CD4-positive, alpha-beta T cell treated with Interleukin-15 for 4 hours (primary cell): ENCODE measurements around the gene IP6K3.

Experiments used
- DNase-seq: peaks from one replicate; pipeline ENCODE4 v3.0.0-alpha.2; 2020; ENCODE audit warnings: low spot score

The IP6K3 gene

GRCh38 chr6:33759887-33760629, 13.4 kb upstream of the IP6K3 start:
- no peak for DNase-seq

- DNase-seq: no peak
Measured at GRCh38 chr6:33758815-33759216, 12.1 kb upstream of the IP6K3 start.

GRCh38 chr6:33757906-33758305, 11.2 kb upstream of the IP6K3 start:
- DNase-seq: no peak

- DNase-seq: no peak
Measured at GRCh38 chr6:33757113-33757512, 10.4 kb upstream of the IP6K3 start.

- DNase-seq: no peak
Measured at GRCh38 chr6:33756211-33756954, 9.7 kb upstream of the IP6K3 start.

GRCh38 chr6:33755070-33755869, 8.6 kb upstream of the IP6K3 start:
- DNase-seq: no peak

- DNase-seq: no peak
Measured at GRCh38 chr6:33754222-33754621, 7.5 kb upstream of the IP6K3 start.

GRCh38 chr6:33752646-33753015, 5.9 kb upstream of the IP6K3 start:
- no peak for DNase-seq

- no peak for DNase-seq
Measured at GRCh38 chr6:33751771-33752645, 5.3 kb upstream of the IP6K3 start.

- DNase-seq: no peak
Measured at GRCh38 chr6:33750244-33750991, 3.7 kb upstream of the IP6K3 start.

GRCh38 chr6:33749401-33749800, 2.7 kb upstream of the IP6K3 start:
- no peak for DNase-seq

- no peak for DNase-seq
Measured at GRCh38 chr6:33748841-33749240, 2.1 kb upstream of the IP6K3 start.

GRCh38 chr6:33747823-33748222, 1.1 kb upstream of the IP6K3 start:
- no peak for DNase-seq

GRCh38 chr6:33746036-33746600, 587 bp downstream of the IP6K3 start:
- no peak for DNase-seq

GRCh38 chr6:33745548-33745947, 1.2 kb downstream of the IP6K3 start:
- no peak for DNase-seq

GRCh38 chr6:33744895-33745546, 1.7 kb downstream of the IP6K3 start:
- no peak for DNase-seq

GRCh38 chr6:33744001-33744848, 2.5 kb downstream of the IP6K3 start:
- peak; percentile 71 for DNase-seq

GRCh38 chr6:33742837-33743236, 3.9 kb downstream of the IP6K3 start:
- DNase-seq: no peak

- DNase-seq: no peak
Measured at GRCh38 chr6:33742092-33742491, 4.6 kb downstream of the IP6K3 start.
